ENCODE measurements around the gene TMEM135.
"Not testable (repeated sequence)": the region's sequence is repeated elsewhere in the genome, so short reads cannot be mapped to it uniquely, and the experiment has no call there.

TMEM135 gene

DNA sequence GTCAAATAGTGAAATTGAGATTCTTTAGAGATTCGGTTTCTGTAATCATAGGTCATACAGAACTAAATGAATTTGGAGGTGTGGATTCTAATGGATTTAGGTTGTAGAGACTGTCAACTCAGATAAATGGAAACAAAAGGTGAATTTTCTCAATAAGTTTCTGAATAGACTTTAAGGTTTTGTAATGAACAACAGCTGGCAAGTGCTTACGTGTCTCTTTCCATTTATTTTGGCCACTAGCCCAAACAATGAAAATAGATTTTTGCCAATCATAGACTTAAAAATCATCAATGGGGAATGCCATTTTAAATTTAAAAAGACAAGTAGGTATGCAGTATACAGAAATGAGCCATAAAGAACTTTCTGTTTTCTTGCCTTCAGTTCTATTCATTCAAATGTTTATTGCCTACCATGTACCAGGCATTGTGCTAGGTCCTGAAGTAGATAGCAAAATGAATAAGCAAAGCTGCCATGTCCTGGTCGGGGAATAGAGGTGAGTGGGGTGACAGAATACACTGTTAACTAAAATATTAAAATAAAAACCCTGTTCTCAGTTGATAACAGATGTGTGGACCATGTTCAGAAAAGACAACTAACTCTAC lies 16.9 kb upstream of the TMEM135 start:
- no peak for DNase-seq

DNA sequence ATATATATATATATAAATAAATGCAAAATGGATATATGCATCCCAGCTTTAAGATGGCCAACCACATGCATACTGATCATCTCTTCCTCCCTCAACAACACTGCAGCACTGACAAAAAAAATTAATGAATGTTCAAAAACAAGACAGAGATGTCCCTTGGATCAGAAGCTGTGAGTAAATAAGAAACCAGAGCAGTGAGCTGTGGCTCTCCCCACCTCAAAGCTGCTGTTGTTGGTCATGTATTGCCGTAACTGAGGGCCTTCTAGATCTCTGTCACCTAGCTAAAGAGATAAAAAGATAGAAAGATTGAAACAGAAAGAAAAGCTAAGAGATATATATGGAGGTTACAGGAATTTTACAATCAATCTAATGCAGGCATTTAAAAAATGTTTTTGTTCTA lies 15.5 kb upstream of the TMEM135 start:
- DNase-seq: no peak

DNA sequence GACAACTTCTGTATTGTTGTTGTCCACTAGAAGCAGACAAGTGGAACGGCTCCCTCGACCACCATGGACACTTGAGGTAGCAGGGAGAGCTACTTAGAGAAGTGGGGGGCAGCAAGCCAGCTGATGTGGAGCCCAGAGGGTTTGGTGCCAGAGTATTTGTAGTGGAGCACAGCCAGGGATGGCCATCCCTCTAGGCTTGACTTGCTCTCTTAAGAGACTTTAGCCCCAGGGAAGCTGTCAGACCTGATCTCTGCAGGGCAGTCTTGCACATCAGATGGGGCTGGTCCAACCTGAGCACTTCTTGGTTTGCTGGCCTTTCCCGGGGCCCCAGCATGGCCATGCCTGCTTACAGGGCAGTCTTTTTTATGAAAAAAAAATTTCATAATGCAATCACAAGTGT lies 15.0 kb upstream of the TMEM135 start:
- no peak for DNase-seq

DNA sequence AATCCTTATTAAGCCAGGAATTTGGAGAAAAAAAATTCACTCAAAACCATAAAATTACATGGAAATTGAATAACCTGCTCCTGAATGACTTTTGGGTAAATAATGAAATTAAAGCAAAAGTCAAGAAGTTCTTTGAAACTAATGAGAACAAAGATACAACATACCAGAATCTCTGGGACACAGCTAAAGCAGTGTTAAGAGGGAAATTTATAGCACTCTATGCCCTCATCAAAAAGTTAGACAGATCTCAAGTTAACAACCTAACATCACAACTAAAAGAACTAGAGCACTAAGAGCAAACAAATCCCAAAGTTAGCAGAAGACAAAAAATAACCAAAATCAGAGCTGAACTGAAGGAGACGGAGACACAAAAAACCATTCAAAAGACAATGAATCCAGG lies 11.3 kb upstream of the TMEM135 start:
- DNase-seq: not testable (repeated sequence)

DNA sequence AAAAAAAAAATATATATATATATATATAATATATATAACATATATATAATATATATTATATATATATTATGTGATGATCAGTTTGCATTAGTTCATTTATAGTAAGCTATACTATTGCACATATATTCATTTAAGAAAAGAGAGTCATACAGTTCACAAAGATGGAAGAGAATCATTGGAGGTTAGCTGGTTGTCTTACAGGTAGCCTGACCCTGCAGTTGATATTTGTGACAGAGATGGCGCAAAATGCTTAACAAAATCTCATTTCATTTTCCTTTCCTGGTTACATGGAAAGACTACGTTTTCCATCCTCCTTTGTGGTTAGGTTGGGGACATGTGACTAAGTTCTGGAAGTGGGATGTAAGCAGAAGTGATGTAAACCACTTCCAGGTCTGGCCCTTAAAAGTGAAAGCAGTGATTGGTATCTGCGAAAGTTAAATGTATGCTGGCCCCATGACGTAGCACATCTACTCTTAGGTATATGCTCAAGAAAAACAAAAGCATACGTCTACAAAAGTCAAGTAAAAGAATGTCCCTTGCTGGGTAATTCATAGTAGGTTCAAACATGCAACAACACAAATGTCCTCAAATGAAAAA lies 7.2 kb upstream of the TMEM135 start:
- no peak for DNase-seq

DNA sequence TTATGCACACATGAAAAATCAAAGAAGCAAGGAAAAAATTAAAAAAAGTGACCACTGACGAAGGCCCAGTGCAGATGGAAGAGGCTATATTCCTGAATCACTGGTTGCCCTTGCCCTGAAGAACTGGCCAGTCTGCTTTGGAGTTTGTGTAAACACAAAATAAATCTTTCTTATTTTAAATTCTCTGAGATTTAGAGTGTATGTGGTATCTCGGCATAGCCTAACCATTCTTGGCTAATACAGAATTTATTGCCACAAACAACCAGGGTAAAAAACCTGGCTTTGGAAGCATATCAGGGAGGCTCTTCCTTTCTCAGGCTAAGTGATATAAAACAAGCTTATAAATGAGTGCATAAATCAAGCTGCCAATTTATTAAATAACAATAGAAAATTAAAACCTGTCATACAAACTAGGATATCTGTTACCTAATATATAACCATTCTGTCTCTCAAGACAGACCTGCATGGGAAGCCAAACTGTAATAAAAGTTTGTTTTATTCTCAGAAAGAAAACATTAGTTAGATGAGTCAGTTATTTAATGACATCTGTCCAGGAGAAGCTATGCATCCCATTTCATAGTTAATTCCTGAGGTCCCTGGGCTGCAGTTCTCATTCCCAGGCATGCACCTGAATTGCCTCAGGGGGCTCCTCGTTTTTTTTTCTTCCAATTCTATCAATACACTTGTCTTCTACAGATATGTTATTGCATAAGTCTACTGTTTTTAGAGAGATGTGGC lies 6.1 kb upstream of the TMEM135 start:
- no peak for DNase-seq

DNA sequence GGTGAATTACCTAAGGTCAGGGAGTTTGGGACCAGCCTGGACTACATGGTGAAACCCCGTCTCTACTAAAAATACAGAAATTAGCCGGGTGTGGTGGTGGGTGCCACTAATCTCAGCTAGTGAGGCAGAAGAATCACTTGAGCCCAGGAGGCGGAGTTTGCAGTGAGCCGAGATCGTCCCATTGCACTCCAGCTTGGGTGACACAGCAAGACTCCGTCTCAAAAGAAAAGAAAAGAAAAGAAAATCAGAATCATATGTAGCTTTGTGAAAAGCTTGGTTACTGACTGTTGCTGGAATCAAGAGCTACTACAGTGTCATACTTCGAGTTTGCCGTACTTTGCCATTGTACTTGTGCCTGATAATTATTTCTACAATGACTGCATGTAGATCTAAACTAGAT lies 4.2 kb upstream of the TMEM135 start:
- no peak for DNase-seq

DNA sequence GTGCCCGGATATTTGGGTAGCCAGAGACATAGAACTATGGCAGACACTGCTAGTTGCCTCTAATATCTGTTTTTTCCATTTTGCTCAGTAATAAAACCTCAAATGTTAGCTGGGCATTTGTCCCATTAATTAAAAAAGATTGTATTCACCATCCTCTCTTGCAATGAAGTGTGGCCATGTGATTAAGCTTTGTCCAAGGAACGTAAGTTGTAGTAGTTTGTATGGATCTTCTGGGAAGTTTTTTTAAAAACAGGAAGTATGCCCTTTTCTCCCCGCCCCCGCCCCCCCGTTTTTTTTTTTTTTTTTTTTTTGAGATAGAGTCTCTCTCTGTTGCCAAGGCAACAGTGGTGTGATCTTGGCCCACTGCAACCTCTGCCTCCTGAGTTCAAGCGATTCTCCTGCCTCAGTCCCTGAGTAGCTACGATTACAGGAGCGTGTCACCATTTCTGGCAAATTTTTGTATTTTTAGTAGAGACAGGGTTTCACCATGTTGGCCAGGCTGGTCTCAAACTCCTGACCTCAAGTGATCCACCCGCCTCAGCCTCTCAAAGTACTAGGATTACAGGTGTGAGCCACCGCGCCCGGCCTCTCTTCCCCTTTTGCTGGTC lies 1.7 kb upstream of the TMEM135 start:
- DNase-seq: no peak

DNA sequence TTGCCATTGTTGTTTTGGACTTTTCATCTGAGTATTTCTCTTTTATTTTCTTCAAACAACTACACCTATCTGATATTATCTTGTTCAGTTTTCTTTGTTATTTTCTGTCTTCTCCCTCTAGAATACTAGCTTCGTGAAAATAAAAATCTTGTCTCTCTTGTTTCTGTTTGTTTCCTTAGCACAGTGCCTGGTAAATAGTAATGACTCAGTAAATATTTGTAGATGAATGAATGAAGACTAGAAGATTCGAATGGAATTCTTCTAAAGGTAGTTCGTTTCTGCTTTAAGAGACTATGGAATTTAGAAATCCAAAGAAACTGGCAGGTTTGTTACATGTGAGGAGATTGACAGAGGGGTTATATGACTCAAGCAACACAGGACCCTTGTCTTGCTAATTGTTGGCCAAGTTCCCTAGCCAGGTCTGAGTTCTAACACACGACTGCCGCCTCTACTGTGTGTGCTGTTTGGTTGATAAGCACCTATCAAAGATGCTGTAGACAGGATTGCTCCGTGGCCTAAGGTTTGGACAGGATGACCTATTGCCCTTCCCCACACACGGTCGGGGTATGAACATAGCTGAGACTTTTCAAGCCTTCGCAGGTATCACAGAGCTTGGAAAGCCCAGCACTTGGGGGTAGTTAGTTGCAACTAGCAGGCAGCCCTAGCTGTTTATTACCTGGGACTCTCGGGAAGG lies 831 bp upstream of the TMEM135 start:
- no peak for DNase-seq

DNA sequence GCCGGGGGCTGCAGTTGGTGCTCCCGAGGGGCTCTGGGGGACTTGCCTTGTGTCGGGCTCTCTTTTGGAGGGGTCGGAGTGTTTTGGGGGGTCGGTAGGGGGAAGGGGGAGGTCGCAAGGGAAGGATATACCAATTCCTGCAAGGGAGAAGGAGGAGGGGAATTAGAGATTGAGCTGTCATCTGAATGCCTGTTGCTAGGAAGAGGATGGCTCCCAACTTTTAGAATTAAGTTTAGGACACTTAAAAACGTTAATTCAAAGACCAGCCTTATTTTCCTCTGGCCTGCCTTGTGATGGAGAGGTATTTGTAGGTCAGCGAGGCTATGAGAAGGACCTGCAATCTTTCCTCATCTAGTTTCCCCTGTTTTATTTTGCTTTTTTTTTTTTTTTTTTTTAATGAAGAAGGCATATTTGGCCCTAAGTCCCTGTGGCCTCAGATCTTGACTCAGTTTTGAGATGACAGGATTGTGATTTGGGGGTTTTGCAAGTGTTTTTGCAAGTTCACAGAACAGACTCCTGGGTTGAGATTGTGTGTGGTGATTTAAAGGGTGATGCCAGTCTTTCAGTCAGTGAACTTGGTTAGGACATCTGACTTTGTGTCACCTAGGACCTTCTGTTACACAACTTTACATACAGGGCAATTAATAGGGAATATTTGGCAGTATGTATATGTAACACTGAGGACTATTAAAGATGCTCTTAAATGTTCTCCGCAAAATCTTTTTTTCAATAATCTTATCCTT lies 672 bp downstream of the TMEM135 start:
- DNase-seq: no peak

DNA sequence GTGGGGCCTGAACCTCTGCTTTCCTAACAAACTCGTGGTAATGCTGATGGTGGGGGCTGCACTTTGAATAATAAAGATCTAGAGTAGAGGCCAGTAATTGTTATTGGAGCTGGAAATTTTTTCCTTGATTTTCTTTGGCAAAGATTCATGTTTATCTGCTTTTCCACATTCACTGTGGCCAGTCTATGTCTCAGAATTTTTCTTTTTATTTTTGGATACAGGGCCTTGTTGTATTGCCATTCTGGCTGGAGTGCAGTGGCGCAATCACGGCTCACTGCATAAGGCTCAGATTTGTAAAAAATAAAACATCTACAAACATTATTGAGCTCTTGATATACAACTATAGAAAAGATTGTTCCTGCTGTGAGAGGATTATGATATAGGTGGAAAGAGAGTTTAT lies 1.6 kb downstream of the TMEM135 start:
- DNase-seq: no peak

DNA sequence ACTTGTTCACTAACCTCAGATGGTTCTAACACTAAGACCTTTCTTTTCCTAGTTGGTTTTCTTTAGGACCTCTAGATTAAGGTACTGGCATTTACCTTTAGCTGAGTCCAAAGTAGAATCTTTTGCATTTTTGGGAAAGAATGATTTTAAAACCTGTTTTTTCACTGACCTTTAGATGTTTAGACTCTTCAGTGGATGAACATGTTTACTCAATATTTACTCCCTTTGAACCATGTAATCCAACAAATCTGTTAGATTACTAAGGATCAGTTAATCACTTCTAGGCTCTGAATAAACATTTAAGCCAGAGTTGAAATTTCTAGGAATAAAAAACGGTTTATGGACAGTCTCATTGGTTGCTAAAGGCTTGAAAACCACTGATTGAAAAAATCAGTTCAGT lies 6.2 kb downstream of the TMEM135 start:
- DNase-seq: no peak

DNA sequence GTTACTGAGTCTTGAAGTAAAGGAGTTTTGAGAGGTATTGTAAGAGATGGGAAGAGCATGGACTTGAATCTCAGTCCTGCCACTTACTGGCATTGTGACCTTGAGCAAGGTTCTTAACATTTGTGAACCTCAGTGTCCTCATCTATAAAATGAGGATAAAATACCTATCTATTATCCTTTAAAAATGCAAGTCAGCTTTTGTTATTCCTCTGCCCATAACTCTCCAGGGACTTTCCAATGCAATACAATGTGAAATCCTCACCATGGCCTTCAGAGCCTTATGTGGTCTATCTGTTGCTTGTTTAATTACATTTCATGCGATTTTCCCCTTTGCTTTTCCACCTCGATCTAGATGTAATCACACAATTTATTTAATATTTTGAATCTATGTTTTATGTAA lies 9.1 kb downstream of the TMEM135 start:
- DNase-seq: no peak

DNA sequence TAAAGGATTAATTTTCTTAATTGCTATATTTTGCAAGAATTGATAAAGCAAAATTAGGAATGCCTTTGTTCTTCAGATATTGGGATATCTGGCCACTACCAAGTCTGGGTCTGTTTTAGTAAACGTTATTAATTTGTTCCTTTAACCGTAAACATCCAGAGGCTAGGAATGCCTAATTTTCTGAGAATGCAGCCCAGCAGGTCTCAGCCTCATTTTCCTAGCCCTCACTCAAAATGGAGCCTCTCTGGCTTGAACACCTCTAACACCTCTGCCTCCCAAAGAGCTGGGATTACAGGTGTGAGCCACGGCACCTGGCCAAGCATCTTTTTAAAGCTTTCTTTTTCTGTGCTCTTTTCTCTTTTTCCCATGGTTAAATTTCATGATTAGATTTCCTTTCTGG lies 18.4 kb downstream of the TMEM135 start:
- DNase-seq: no peak

DNA sequence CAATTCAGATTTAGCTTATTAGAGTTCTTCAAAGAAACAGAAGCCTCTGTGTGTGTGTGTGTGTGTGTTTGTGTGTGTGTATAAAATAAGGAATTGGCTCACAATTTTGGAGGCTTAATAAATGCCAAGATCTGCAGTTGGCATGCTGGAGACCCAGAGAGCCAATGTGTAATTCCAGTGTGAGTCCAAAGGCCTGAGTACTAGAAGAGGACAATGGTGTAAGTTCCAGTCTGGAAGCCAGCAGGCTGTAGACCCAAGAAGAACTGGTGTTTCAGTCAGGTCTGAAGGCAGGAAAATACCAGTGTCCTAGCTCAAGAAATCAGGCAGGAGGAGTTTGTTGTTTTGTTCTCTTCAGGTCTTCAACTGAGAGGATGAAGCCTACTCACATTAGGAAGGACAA lies 20.0 kb downstream of the TMEM135 start:
- DNase-seq: no peak

DNA sequence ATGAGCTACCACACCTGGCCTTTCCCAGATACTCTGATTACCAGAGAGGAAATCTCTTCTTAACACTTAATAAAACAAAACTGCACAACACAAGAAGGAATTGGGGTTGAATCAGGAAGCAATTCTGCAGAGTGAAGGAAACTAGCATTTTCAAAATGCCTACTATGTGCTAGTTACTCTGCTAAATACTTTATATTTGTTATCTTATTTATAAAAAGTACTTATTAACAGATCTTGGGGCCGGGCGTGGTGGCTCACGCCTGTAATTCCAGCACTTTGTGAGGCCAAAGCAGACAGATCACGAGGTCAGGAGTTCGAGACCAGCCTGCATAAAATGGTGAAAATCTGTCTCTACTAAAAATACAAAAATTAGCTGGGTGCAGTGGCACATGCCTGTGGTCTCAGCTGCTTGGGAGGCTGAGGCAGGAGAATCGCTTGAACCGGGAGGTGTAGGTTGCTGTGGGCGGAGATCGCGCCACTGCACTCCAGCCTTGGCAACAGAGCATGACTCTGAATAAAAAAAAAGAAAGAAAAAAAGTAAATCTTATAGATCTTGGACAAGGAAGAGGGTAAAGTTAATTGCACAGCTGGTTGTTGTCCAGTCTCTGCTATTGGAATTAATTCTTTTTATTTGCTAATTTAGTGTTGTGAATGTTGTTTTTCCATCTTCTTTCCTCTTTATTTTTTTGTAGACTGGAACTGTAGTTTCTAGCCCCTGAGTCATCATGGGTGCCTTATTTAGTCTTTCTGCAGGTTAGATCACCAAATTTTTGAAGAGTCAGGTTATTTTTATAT lies 22.1 kb downstream of the TMEM135 start:
- no peak for DNase-seq

DNA sequence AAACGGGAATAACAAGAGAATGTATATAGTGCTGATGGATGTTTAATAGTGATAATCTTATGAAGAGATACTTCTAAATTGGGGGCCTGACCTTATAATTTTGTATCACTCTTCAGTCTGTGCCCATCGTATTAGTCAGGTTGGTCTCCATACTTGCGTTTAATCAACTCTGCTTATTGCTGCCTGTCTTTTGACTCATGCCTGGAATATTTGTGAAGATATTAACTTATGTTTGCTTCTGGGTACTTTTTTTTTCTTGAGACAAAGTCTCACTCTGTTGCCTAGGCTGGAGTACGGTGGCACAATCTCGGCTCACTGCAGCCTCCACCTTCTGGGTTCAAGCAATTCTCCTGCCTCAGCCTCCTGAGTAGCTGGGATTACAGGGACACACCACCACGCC lies 24.0 kb downstream of the TMEM135 start:
- no peak for DNase-seq

DNA sequence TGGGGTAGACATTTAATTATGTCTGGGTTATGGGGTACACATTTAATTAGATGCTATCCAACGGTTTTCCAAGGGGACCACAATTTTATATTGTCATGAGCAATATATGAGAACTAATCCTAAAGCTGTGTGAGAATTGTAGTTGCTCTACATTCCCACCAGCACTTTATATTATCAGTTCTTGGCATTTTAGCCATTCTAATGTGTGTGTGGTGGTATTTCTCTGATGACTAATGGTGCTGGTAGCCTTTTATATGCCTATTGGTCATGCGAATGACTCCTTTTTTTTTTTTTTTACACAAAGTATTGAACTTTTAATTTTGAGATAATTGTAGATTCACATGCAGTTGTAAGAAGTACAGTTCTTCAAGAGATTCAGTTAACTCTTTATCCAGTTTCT lies 26.2 kb downstream of the TMEM135 start:
- DNase-seq: no peak

DNA sequence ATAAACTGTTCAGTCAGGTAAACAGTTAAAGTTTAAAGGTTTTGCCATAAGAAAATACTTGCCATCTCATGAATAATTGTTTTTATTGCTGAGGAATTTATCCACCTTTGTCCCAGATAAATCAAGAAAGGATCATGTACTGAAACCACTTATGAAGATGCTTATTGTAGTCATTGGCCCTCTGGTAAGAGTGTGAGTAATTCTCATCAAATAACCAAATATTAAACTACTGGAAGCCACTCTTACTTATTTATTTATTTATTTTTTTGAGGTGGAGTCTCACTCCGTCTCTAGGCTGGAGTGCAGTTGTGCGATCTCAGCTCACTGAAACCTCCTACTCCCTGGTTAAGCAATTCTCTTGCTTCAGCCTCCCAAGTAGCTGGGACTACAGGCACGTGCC lies 35.1 kb downstream of the TMEM135 start:
- no peak for DNase-seq

DNA sequence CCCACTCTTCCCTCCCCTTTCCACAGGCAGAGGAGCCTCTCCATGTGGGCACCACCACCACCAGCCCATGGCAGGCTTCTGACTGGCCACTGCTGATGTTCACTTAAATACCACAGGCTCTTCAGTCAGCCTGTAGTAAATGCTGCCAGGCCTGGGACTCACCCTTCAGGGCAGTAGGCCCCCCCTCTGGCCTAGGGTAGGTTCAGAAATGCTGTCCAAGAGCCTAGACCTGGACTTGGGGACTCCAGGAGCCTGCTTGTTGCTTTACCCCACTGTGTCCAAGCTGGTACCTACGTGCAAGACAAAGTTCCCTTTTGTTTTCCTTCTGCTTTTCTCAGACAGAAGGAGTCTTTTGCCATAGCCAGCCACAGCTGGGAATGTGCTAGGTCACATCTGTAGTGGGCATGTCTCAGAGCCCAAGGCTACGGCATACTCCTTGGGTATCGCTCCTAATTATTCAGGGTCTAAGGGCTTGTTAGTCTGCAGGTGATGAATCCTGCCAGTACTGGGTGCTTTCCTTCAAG lies 38.6 kb downstream of the TMEM135 start:
- DNase-seq: no peak

DNA sequence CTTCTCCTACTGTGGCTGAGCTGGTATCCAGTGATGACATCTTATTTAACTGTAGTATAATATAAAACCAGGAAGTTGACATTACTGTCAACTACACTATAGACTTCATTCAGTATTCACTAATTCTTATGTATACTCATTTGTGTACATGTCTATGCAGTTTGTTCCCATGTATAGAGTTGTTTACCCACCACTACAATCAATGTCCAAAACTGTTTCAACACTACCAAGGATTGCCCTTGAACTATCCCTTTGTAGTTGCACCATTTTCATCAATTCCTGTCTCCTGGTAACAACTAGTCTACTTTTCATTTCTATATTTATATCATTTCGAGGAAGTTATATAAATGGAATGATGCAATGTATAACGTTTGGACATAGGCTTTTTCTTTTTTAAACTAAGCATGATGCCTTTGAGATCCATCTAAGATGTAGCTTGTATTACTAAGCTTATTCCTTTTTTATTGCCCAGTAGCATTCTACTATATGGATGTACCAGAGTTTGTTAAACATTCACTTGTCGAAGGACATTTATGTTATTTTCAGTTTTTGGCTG lies 39.2 kb downstream of the TMEM135 start:
- DNase-seq: no peak

All from stimulated activated CD4-positive, alpha-beta T cell treated with anti-CD3 and anti-CD28 coated beads, Interleukin-15, amount 100 ng/mL, for 24 hours (primary cell).